NCI-H748 treated with DMSO at 0.1 percent for 48 hours (cell line): ENCODE measurements around the gene WNT11.

ENCODE experiments used
- DNase-seq: peaks from one replicate; lab custom pipeline; 2025; lab: John Stamatoyannopoulos, UW

The WNT11 gene

GRCh38 chr11:76237914-76238313, 31.6 kb upstream of the WNT11 start:
- DNase-seq = no peak

DNA sequence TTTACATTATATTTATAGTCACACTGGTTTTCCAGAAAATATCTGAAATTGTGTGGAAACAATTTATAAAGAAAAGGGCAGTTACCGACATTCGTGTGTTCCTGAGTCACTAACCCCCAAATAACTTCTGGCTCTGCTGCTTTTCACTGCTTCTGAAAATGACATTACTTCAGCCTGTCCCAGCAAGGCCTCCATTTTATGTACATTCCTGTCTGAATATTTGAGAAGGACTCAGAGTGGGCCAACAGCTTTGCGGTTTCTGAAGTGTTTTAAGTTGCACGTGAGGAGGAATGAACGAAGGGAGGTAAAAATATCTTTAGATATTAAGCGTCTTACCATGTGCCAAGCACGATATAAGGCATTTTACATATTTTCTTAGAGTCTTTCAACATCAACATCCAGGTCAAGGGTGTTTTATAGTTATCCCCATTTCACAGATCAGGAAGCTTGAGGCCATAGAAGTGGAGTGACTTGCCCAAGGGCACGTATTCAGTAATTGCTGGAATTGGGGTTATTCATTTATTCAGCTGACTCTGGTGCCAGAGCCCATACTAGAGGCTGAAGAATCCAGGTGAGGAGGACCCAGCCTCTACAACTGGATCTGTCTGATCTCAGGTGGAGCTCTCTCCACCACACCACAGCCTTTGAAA, 30.8 kb upstream of the WNT11 start:
- no peak for DNase-seq

GRCh38 chr11:76236092-76236999, 30.0 kb upstream of the WNT11 start:
- DNase-seq = peak; percentile 24

DNA sequence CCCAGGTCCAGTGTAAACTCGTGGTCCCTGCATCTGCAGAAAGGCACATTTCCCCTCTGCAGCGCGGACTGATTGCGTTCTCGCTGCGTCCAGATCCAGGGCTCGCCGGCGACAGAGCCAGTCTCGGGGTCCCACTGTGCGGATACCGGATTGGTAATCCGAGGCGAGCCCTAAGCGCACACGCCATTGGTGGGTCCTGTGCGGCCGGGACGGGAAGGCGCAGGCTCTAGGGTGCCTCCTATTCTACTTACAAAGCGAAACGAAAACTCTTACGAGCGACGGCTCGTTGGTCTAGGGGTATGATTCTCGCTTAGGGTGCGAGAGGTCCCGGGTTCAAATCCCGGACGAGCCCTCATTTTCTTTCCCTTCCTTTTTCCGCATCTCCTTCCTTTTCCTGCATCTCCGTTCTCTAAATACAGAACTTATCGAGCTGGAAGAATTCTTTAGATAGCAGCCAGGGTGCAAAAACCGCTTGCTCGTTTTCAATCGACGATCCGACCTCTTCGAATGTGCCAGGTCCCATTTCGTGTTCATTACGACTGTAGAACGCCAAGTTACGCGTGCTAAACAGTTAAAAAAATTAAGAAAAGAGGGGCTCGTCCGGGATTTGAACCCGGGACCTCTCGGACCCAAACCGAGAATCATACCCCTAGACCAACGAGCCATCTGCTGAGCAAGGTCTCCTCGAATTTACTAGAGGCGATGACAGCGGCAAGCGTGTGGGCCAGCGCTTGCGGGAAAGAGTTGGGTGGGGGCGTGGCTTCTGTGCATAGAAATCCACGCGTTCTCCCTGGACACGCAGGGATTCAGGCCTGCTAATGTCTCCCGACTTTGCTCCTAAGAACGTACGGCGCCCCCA, 29.2 kb upstream of the WNT11 start:
- DNase-seq = peak; percentile 77

- DNase-seq = no peak
Measured at GRCh38 chr11:76234416-76235232, 28.3 kb upstream of the WNT11 start.

DNA sequence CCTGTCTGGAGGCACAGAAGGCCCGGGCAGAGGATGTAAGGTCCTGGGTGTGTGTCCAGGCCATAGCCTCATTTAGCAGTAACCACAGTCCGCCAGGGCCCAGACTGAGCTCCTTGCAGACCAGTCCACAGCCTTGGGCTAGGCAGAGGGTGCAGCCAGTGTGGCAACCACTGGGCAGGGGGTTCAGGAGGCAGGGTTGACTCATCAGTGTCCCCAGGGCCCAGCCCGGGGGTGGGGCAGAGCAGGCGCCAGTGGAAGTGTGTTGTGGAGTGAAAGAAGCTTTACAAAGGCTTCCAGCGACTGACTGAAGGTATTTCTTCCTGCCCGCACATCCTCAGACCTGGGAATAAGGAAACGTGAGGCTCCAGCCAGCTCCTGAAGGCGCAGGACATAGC, 27.7 kb upstream of the WNT11 start:
- no peak for DNase-seq

GRCh38 chr11:76233196-76233921, 27.1 kb upstream of the WNT11 start:
- DNase-seq = no peak

- no peak for DNase-seq
Measured at GRCh38 chr11:76232026-76232665, 25.8 kb upstream of the WNT11 start.

GRCh38 chr11:76231121-76231738, 24.9 kb upstream of the WNT11 start:
- DNase-seq = no peak

DNA sequence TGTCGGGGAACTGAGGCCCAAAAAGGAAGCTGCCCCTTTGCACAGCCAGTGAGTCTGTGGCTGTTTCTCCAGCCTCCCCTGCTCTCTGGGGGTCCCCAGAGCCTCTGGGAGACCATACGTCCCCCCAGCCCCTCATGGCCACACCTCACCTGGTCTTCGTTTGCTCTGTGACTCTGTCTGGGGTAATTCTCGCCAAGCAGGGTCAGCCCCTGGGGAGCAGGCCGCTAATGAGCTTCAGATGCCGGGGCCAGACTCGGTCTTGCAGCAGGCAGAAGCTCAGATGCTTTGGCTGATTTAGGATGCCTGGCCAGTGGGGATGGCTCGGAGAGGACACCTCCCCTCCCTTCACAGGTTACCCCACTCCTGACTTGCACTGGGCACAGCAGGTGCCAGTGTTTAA, 24.1 kb upstream of the WNT11 start:
- DNase-seq = no peak

- no peak for DNase-seq
Measured at GRCh38 chr11:76229690-76230240, 23.5 kb upstream of the WNT11 start.

DNA sequence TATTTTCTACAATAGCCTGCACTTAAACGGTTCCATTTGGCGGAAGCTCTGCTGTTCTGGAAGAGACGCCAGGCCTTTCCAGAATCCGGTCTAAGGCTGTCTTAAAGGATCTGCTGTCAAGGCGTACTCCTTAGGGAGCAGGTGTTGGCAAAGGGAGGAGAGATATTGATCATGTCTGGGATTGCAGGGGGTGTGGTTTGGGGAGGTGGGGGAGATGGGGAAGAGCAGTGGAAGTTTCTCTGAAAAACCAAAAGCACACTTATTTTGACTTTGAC, 22.5 kb upstream of the WNT11 start:
- DNase-seq = no peak

- no peak for DNase-seq
Measured at GRCh38 chr11:76228071-76228874, 22.0 kb upstream of the WNT11 start.

DNA sequence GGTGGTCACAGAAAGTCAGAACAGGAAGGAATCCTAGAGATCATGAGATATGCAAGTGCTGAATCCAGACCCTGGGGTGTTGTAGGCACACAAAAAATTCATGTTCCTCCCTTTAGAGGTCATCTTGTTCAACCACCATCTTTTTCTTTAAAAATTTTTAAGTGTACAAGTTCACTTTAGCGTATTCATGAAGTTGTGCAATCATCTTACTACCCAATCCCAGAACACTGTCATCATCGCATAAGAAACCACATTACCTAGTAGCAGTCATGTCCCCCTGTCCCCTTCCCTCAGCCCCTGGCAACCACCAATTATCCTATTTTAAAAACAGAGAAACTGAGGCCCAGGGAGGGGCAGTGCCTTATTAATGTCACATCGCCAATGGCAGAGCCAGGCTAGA, 20.3 kb upstream of the WNT11 start:
- no peak for DNase-seq

DNA sequence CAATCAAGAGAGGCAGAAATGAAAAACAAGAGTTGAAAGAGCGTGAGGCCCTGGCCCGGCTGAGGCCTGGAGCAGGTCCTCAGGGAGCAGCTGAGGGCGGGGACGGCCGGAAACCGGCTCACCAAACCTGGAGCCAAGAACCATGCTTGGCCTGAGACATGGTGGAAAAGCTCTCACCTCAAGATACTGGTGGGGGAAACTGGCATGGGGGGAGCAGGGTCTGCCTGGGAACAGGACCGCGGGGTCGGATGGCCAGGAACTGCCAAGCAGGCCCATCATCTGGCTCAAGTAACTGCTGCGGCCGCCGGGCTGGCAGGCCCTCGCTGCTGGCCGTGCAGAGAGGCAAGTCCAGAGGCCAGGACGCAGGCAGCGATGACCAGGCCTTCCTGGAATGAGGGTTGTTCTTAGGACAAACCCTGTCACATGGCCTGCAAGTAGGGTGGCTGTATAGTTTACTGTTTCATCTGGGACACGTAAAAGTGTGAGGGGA, 18.9 kb upstream of the WNT11 start:
- DNase-seq = no peak

- no peak for DNase-seq
Measured at GRCh38 chr11:76224461-76225121, 18.3 kb upstream of the WNT11 start.

DNA sequence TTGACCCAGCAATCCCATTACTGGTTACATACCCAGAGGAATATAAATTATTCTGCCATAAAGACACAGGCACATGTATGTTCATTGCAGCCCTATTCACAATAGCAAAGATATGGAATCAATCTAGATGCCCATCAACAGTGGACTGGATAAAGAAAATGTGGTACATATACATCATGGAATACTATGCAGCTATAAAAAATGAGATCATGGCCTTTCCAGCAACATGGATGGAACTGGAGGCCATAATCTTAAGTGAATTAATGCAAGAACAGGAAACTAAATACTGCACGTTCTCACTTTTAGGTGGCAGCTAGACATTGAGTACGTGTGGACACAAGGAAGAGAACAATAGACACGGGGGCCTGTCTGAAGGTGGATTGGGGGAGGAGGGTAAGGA, 15.1 kb upstream of the WNT11 start:
- DNase-seq = no peak

GRCh38 chr11:76219243-76219642, 12.9 kb upstream of the WNT11 start:
- DNase-seq = no peak
